GM13977 (cell line): Measurements from ENCODE around the gene NEXMIF.
"Not testable (repeated sequence)": the region's sequence is repeated elsewhere in the genome, so short reads cannot be mapped to it uniquely, and the experiment has no call there.

Experiments used
- DNase-seq: peaks from one replicate; pipeline ENCODE4 v3.0.0; 2012; ENCODE audit warnings: low spot score
- in situ Hi-C: fragments of 300-500 bp; cut with MboI; formaldehyde crosslinking; loops from one replicate; pipeline ENCODE4 v1.12.0; 2022; ENCODE audit warnings: low sequenced_read_pairs, low pct_unique_long_range_greater_than_20kb, mixed read lengths, inconsistent platforms; ENCODE audit not compliant: unreplicated experiment
- TF ChIP-seq, protein P1 (sequence below): IDR thresholded peaks from 2 replicates; pipeline ENCODE4 v1.5.1; 2012; ENCODE audit warnings: mild to moderate bottlenecking, control low read depth; ENCODE audit not compliant: insufficient read depth; ENCODE audit errors: extremely low read depth, missing control alignments

NEXMIF gene

DNA sequence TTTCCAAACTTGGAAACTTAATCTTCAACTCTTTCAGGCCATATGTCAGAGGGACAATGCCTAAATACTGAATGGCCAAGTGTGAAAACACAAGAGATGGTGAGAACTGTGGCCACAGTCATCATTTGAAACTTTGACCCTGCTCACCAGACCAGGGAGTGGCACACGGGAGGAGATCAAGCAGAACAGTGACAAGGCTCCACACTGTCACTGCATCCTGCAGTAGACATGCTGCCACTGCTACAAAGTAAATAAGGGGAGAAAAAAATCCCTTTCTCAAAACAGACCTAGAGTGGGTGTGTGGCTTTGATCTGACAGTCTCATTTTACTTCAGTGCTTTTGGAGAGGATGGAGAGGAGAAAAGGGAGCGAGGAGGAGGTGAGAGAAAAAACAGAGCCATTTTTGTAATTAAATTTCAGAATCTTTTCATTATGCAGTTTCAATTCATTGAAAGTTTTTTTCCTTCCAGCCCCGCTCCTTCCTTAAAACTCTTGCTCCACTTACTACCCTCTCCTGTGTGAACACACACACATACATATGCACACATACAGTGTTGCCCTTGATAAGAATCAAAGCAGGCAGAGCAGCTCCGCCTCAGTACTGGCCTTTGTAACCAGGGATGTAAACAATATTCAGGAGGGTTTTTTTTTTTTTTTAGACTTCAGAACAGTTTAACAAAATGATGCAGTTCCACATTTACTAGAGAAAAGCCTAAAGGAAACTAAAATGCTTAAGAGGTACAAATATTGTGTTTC, 34.4 kb downstream of the NEXMIF start:
- in situ Hi-C loops = no loop called here
- TF ChIP-seq, protein P1, sequence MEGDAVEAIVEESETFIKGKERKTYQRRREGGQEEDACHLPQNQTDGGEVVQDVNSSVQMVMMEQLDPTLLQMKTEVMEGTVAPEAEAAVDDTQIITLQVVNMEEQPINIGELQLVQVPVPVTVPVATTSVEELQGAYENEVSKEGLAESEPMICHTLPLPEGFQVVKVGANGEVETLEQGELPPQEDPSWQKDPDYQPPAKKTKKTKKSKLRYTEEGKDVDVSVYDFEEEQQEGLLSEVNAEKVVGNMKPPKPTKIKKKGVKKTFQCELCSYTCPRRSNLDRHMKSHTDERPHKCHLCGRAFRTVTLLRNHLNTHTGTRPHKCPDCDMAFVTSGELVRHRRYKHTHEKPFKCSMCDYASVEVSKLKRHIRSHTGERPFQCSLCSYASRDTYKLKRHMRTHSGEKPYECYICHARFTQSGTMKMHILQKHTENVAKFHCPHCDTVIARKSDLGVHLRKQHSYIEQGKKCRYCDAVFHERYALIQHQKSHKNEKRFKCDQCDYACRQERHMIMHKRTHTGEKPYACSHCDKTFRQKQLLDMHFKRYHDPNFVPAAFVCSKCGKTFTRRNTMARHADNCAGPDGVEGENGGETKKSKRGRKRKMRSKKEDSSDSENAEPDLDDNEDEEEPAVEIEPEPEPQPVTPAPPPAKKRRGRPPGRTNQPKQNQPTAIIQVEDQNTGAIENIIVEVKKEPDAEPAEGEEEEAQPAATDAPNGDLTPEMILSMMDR = no peak
- DNase-seq = peak; percentile 35

DNA sequence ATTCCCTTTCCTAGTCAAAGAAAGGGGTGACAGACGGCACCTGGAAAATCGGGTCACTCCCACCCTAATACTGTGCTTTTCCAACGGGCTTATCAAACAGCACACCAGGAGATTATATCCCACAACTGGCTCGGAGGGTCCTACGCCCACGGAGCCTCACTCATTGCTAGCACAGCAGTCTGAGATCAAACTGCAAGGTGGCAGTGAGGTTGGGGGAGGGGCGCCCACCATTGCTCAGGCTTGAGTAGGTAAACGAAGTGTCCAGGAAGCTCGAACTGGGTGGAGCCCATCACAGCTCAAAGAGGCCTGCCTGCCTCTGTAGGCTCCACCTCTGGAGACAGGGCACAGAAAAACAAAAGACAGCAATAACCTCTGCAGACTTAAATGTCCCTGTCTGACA, 42.9 kb downstream of the NEXMIF start:
- DNase-seq, in situ Hi-C loops: not testable (repeated sequence)

GRCh38 chrX:74865725-74866124, 59.5 kb downstream of the NEXMIF start:
- DNase-seq = no peak
- TF ChIP-seq, protein P1 = no peak
- in situ Hi-C loops = no loop called here

GRCh38 chrX:74853255-74853654, 72.0 kb downstream of the NEXMIF start:
- no peak for DNase-seq
- TF ChIP-seq, protein P1 = no peak
- in situ Hi-C loops = no loop called here

DNA sequence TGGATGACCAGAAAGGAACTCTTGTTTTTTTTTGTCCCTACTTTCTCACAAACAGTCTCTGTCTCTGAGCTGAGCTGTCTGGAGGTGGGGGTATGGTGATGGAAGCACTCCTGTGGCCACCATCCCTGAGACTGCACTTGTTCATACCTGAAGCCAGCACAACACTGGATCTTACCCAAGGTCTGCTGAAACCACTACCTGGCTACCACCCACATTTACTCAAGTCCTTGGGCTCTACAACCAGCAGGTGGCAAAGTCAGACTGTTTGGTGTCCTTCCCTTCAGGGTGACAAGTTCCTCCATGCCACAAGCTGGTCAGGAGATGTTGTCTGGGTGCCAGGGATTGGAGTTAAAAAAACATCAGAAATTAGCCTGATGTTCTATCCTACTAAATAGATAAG, 89.7 kb downstream of the NEXMIF start:
- DNase-seq = no peak
- TF ChIP-seq, protein P1 = no peak
- in situ Hi-C loops = no loop called here

GRCh38 chrX:74819797-74820196, 105.5 kb downstream of the NEXMIF start:
- DNase-seq, in situ Hi-C loops: not testable (repeated sequence)

DNA sequence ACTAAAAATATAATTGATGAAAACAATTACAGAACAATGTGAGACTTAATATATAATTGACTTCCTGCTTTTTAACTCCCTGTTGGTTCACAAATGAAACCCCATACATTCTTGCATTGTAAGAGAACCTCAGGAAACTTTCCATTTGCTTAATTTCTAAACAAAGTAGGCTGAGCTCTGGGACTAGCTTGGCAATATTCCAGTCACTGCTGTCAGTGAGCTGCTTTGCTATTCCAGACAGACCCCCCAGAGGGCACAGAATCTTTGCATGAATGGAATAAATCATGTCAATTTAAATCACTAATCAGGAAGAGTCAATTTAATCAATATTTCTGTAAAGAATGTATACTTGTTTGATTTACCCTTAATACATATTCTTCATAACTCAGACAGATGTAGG, 110.6 kb downstream of the NEXMIF start:
- no peak for DNase-seq
- in situ Hi-C loops = no loop called here
- TF ChIP-seq, protein P1 = no peak

- DNase-seq = no peak
- in situ Hi-C loops = no loop called here
- TF ChIP-seq, protein P1 = no peak
Measured at GRCh38 chrX:74804574-74804973, 120.7 kb downstream of the NEXMIF start.
